HEK293T (cell line): ENCODE data around the gene CXXC5.

Source experiments
- BHLHE40 ChIP-seq: fragments of 450-650 bp; IDR thresholded peaks from 2 replicates; pipeline ENCODE4 v1.6.1; 2016; ENCODE audit warnings: mild to moderate bottlenecking, moderate library complexity, borderline replicate concordance
- ELF4 ChIP-seq: fragments of 450-650 bp; IDR thresholded peaks from 2 replicates; pipeline ENCODE4 v1.6.1; 2017; ENCODE audit warnings: antibody characterized with exemption
- FOXM1 ChIP-seq: fragments of 450-650 bp; IDR thresholded peaks from 2 replicates; pipeline ENCODE4 v1.6.1; 2017; ENCODE audit warnings: mild to moderate bottlenecking, borderline replicate concordance
- L3MBTL2 ChIP-seq: fragments of 450-650 bp; conservative IDR thresholded peaks from 2 replicates; pipeline ENCODE4 v1.6.1; 2016; ENCODE audit warnings: mild to moderate bottlenecking
- LEF1 ChIP-seq: fragments of 450-650 bp; IDR thresholded peaks from 2 replicates; pipeline ENCODE4 v1.6.1; 2017; ENCODE audit warnings: mild to moderate bottlenecking, borderline replicate concordance
- NFRKB ChIP-seq: fragments of 450-650 bp; IDR thresholded peaks from 2 replicates; pipeline ENCODE4 v1.6.1; 2016; ENCODE audit warnings: mild to moderate bottlenecking, moderate library complexity
- PKNOX1 ChIP-seq: fragments of 450-650 bp; IDR thresholded peaks from 2 replicates; pipeline ENCODE4 v1.6.1; 2016
- SP1 ChIP-seq: fragments of 450-650 bp; IDR thresholded peaks from 2 replicates; pipeline ENCODE4 v1.6.1; 2017
- SUZ12 ChIP-seq: fragments of 450-650 bp; IDR thresholded peaks from 2 replicates; pipeline ENCODE4 v1.6.1; 2016; ENCODE audit warnings: mild to moderate bottlenecking
- ZNF384 ChIP-seq: fragments of 450-650 bp; IDR thresholded peaks from 2 replicates; pipeline ENCODE4 v1.6.1; 2016

GRCh38 chr5:139670369-139671095 is 22.4 kb downstream of the CXXC5 start:
- TF ChIP-seq SUZ12, result no peak
- no peak for TF ChIP-seq SP1
- TF ChIP-seq LEF1, result no peak
- no peak for TF ChIP-seq FOXM1
- no peak for TF ChIP-seq ZNF384
- TF ChIP-seq NFRKB, result no peak
- no peak for TF ChIP-seq L3MBTL2
- TF ChIP-seq ELF4, result no peak
- no peak for TF ChIP-seq PKNOX1
- no peak for TF ChIP-seq BHLHE40
